Measurements from ENCODE around the gene PRRX2.

PRRX2 gene

GRCh38 chr9:129637102-129637501 lies 28.3 kb upstream of the PRRX2 start:
- no peak for DNase-seq

- DNase-seq, result no peak
Measured at GRCh38 chr9:129637673-129638439, 27.6 kb upstream of the PRRX2 start.

- no peak for DNase-seq
Measured at GRCh38 chr9:129639034-129639630, 26.3 kb upstream of the PRRX2 start.

- DNase-seq, result no peak
Measured at GRCh38 chr9:129639756-129640085, 25.7 kb upstream of the PRRX2 start.

GRCh38 chr9:129640086-129640870 lies 25.2 kb upstream of the PRRX2 start:
- DNase-seq, result no peak

- no peak for DNase-seq
Measured at GRCh38 chr9:129640871-129641749, 24.3 kb upstream of the PRRX2 start.

DNA sequence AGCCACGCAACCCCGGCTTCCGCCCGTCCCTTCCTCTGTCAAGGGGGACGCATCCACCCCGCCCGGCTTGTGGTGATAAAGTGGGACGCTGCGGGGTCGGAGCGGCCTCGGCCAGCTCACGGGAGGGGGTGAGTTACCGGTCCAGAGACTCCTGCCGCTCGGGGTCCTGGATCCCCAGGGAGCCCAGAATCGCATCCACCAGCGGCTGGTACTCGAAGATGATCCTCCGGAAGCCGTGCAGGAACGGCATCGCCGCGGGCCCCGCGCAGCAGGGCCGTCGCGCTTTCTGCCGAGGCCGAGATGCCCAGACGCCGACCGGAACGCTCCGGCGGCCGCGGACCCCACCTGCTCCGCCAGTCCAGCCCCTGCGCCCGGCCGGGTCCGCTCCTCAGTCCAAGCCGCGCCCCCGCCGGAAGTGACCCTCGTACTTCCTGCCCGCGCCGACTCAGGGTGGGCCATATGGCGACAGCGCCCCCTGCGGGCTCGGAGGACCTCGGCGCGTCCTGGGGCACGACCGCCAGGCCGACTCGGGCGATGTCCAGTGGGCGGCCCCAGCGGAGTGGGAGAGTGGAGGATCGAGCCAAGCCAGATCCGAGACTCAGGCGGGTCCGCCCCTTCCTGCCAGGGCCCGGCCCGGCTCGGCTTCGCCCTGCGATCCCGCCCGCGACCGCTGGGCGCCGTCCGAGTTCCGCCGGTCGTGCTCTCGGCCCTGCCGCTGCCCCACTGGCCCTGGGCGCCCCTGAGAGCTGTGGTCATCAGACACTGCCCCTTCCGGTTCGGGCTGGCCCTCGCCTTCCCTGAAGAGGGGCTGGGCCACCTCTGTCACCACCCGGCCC lies 23.5 kb upstream of the PRRX2 start, which contains the start of gene ASB6:
Gene ASB6 (minus strand): TSS at position 402 of the 836 bp plus-strand sequence. CDS start 152 bp downstream, at position 250.
- DNase-seq, result peak; percentile 96

GRCh38 chr9:129643706-129644105 lies 21.7 kb upstream of the PRRX2 start:
- DNase-seq, result no peak

GRCh38 chr9:129644365-129644764 lies 21.1 kb upstream of the PRRX2 start:
- DNase-seq, result no peak

GRCh38 chr9:129644902-129645301 lies 20.5 kb upstream of the PRRX2 start:
- no peak for DNase-seq

DNA sequence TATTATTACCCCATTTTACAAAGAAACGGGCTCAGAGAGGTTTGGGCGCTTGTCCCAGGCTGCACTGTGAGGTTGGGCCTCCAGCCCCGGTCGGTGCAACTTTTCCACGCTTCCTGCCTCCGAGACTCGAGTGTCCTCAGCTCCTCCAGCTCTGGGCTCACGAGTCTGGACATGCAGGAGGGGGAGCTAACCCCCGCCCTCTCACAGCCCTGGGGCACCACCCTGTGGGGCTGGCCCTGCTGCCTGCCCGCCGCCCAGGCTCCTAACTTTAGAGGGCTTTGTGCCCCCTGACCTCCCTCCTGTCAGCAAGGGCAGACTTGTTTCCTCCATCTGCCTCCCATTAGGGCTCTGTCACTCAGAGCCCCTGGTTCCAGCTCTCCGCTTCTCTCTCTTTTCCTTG lies 19.2 kb upstream of the PRRX2 start:
- DNase-seq, result no peak

DNA sequence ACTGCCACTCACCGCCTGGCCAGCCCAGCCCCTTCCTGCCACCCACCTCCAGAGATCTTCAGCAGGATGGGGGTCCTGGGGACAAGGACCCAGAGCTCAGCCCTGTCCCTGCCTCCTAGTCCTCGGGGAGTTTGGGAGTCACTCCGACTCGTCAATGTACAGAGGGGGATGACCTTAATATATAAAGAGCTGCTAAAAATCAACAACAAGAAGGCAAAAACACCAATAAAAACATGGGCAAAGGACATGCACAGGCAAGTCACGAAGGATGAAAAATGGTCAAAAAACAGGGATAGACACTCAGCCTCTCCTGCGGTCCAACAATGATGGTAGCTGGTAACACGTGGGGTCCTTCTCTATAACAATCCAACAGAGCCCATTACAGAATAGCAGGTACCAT lies 18.8 kb upstream of the PRRX2 start:
- DNase-seq, result no peak

DNA sequence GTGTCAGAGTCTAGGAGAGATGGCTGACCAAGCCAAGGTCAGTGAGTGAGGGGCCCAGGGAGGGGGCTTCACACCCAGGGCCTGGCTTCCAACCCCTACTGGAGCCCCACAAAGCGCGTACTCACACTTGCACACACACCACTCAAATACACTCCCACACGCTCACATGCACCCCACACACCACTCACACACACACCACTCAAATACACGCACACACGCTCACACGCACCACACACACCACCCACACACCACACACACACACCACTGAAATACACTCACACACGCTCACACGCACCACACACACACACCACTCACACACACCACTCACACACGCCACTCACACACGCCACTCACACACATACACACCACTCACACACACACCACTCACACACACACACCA lies 17.8 kb upstream of the PRRX2 start:
- DNase-seq, result no peak

GRCh38 chr9:129648092-129648763 lies 17.2 kb upstream of the PRRX2 start:
- no peak for DNase-seq

DNA sequence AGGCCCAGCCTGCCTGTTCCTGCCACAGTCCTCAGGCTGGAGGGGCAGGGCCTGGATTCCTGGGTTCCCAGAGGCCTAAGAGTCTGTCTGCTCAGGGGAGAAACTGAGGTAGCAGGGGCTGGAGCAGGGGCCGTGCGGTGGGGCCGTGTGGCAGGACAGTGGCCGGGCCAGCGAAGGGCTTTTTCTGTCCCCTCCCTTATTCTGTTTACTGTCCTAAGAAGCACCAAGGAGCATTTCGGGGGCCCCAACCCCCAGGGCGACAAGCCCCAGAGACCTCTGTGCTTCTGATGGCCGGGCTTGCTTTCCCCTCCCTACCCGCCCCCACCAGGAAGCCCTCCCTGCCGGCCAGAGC lies 16.7 kb upstream of the PRRX2 start:
- DNase-seq, result no peak

- no peak for DNase-seq
Measured at GRCh38 chr9:129649726-129650679, 15.4 kb upstream of the PRRX2 start.

DNA sequence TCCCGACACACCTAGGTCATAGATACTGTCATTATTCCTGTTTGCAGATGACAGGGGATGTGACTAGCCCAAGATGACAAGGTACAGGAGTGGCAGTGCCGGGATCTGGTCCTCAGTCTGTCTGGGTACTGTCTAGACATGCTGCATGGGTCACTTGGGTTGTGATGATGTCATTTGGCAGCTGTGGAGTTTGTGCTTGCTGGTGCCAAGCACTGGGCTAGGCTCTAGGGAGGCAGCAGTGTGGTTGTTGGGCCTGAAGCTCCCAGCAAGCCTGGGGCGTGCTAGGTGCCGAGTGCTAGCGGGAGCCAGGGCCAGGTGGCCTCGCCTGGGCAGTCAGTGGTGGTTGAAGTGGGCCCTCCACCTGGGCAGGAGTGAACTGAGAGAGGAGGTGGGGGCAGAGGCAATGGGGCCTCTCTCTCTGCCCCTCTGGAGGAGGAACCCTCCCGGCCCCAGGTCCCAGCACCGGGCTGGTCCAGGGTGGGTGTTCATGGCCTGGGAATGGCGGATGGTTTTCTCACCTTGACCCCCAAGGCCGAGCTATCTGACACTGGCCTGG lies 14.7 kb upstream of the PRRX2 start:
- no peak for DNase-seq

- no peak for DNase-seq
Measured at GRCh38 chr9:129653823-129654553, 11.5 kb upstream of the PRRX2 start.

- DNase-seq, result no peak
Measured at GRCh38 chr9:129654554-129655040, 10.8 kb upstream of the PRRX2 start.

Data from activated naive CD4-positive, alpha-beta T cell treated with Interleukin-2 at 50 U/mL for 16 hours (primary cell).